PFSK-1 (cell line): ENCODE data around the gene SPOCK3.

Experiments
- POLR2AphosphoS5 ChIP-seq: IDR thresholded peaks from 2 replicates; pipeline ENCODE4 v1.6.1; 2012; ENCODE audit warnings: low read depth, mild to moderate bottlenecking, control low read depth, low read length, moderate library complexity
- SIN3A ChIP-seq: IDR thresholded peaks from 2 replicates; pipeline ENCODE4 v1.6.1; 2012; ENCODE audit warnings: mild to moderate bottlenecking, low read length, moderate library complexity, borderline replicate concordance; ENCODE audit not compliant: insufficient read depth
- TF ChIP-seq, protein P1 (sequence below), 2 experiments: IDR thresholded peaks; 2 replicates each; pipeline versions ENCODE4 v1.6.1 to v1.8.0; 2011 to 2012; ENCODE audit warnings: low read depth in 2 of 2, low read length in 2 of 2, control low read depth in 1 of 2, inconsistent platforms in 1 of 2, mild to moderate bottlenecking in 1 of 2, moderate library complexity in 1 of 2; ENCODE audit not compliant: insufficient read depth in 1 of 2

DNA sequence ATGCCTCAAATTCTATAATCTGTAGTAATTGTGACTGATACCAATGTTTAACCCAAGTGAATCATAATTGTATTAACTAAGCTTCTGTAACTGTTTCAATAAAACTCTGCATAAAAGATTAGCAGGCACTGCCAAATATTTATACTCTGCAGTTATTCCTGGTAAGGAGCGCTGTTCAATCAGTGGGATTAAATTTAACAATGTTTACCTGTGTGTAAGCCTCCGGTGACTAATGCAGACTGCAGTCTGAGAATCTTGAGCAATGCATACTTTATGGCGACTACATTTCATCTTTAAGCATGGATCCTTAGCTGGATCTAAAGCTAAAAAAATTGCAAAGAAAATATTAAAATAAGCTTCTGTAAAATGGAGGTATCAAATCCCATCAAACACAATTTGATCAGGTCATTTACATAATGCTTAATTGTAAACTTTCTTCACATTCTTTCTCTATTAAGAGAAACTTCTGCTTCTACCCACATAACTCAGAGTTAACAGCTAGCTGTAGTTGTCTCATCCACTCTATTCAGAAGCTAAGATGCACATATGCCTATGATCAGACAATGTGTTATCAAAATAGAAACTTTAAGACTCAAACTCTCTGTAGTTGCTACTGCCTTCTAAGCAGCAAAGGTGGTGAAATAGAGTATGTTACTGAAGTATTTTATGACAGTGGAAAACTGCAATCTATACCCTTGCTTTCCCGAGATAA lies 234.0 kb downstream of the SPOCK3 start:
- no peak for TF ChIP-seq POLR2AphosphoS5
- TF ChIP-seq, protein P1, sequence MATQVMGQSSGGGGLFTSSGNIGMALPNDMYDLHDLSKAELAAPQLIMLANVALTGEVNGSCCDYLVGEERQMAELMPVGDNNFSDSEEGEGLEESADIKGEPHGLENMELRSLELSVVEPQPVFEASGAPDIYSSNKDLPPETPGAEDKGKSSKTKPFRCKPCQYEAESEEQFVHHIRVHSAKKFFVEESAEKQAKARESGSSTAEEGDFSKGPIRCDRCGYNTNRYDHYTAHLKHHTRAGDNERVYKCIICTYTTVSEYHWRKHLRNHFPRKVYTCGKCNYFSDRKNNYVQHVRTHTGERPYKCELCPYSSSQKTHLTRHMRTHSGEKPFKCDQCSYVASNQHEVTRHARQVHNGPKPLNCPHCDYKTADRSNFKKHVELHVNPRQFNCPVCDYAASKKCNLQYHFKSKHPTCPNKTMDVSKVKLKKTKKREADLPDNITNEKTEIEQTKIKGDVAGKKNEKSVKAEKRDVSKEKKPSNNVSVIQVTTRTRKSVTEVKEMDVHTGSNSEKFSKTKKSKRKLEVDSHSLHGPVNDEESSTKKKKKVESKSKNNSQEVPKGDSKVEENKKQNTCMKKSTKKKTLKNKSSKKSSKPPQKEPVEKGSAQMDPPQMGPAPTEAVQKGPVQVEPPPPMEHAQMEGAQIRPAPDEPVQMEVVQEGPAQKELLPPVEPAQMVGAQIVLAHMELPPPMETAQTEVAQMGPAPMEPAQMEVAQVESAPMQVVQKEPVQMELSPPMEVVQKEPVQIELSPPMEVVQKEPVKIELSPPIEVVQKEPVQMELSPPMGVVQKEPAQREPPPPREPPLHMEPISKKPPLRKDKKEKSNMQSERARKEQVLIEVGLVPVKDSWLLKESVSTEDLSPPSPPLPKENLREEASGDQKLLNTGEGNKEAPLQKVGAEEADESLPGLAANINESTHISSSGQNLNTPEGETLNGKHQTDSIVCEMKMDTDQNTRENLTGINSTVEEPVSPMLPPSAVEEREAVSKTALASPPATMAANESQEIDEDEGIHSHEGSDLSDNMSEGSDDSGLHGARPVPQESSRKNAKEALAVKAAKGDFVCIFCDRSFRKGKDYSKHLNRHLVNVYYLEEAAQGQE (IDR thresholded peaks at IDR 0.05; ENCODE audit: insufficient read depth in 1 of 2, low read depth in 2 of 2, low read length in 2 of 2): no peak
- no peak for TF ChIP-seq SIN3A
